Measurements from ENCODE around the gene LMTK2.

GRCh38 chr7:98214811-98215321 is 108.2 kb downstream of the LMTK2 start:
- TF ChIP-seq CTCF (conservative IDR thresholded peaks at IDR 0.05) = no peak
- TF ChIP-seq EZH2 (IDR thresholded peaks at IDR 0.05; ENCODE audit: low read depth) = no peak

Data from PC-9 (cell line).